ENCODE data around the gene CALM3. TPM values are rescaled to one million over a fixed set of nuclear protein-coding genes. Genes with fewer than 3 reads are reported as not detected.

CALM3 gene
- total RNA-seq, 1 donor from 2014 or later, result 237 TPM

- ATAC-seq (peak; percentile 83), DNase-seq (ENCODE audit: low spot score) (no peak)
- intact Hi-C loops (cut with DNase I), result no loop called here
Observed at GRCh38 chr19:46654621-46655152, 53.6 kb downstream of the CALM3 start.

- intact Hi-C loops (cut with DNase I), result no loop called here
- DNase-seq (ENCODE audit: low spot score) (no peak), ATAC-seq (no peak)
Observed at GRCh38 chr19:46656541-46656940, 55.4 kb downstream of the CALM3 start.

- DNase-seq (ENCODE audit: low spot score), result peak; percentile 67
- ATAC-seq, result no peak
- intact Hi-C loops (cut with DNase I), result loop anchor here (5.0 to 10.0 kb wide), 2 partner anchors 45 to 127 kb away; no protein-coding TSS in a partner anchor
Observed at GRCh38 chr19:46659151-46660007, 58.2 kb downstream of the CALM3 start.

GRCh38 chr19:46660008-46660517, 58.9 kb downstream of the CALM3 start:
- ATAC-seq (no peak), DNase-seq (ENCODE audit: low spot score) (no peak)
- intact Hi-C loops (cut with DNase I), result loop anchor here (5.0 to 10.0 kb wide), 2 partner anchors 45 to 128 kb away; no protein-coding TSS in a partner anchor

Other genes with a start within 250 kb of the CALM3 start
- gene CCDC8, start 187.8 kb upstream of the CALM3 start, total RNA-seq, result 9.0 TPM
- not detected for gene PNMA8C, start 172.4 kb upstream of the CALM3 start, total RNA-seq
- gene PNMA8A, start 129.8 kb upstream of the CALM3 start, total RNA-seq, result 9.3 TPM
- 3.6 TPM for gene PNMA8B, start 105.5 kb upstream of the CALM3 start, total RNA-seq
- 8.0 TPM for gene PTGIR, start 23.8 kb downstream of the CALM3 start, total RNA-seq
- gene GNG8, start 34.9 kb downstream of the CALM3 start, total RNA-seq, result not detected
- 22.2 TPM for gene DACT3, start 59.9 kb downstream of the CALM3 start, total RNA-seq
- 54.0 TPM for gene PRKD2, start 115.8 kb downstream of the CALM3 start, total RNA-seq
- gene FKRP, start 144.7 kb downstream of the CALM3 start, total RNA-seq, result 25.2 TPM
- gene STRN4, start 145.1 kb downstream of the CALM3 start, total RNA-seq, result 70.5 TPM
- 71.0 TPM for gene SLC1A5, start 187.3 kb downstream of the CALM3 start, total RNA-seq
- gene AP2S1, start 249.5 kb downstream of the CALM3 start, total RNA-seq, result 59.7 TPM